Superior temporal gyrus (tissue), 1 donor: ENCODE data around the gene TXK.

Source experiments
- DNase-seq: peaks from one replicate; pipeline ENCODE4 v3.0.0-alpha.2; 2016; ENCODE audit errors: extremely low spot score

Gene TXK

GRCh38 chr4:48103483-48104139 lies 30.4 kb downstream of the TXK start:
- no peak for DNase-seq

GRCh38 chr4:48102303-48102702 lies 31.7 kb downstream of the TXK start:
- DNase-seq: no peak

GRCh38 chr4:48100256-48100655 lies 33.8 kb downstream of the TXK start:
- no peak for DNase-seq

GRCh38 chr4:48095441-48095840 lies 38.6 kb downstream of the TXK start:
- DNase-seq: no peak

GRCh38 chr4:48093991-48094416 lies 40.0 kb downstream of the TXK start:
- DNase-seq: no peak

GRCh38 chr4:48090621-48091020 lies 43.4 kb downstream of the TXK start:
- DNase-seq: no peak

- no peak for DNase-seq
Measured at GRCh38 chr4:48085821-48086589, 48.0 kb downstream of the TXK start.

GRCh38 chr4:48082956-48083355 lies 51.1 kb downstream of the TXK start:
- DNase-seq: no peak

- no peak for DNase-seq
Measured at GRCh38 chr4:48081196-48081595, 52.9 kb downstream of the TXK start.

GRCh38 chr4:48079972-48080391 lies 54.1 kb downstream of the TXK start:
- no peak for DNase-seq

GRCh38 chr4:48078862-48079655 lies 55.0 kb downstream of the TXK start:
- DNase-seq: no peak

GRCh38 chr4:48078425-48078824 lies 55.6 kb downstream of the TXK start:
- DNase-seq: no peak

GRCh38 chr4:48074657-48075056 lies 59.4 kb downstream of the TXK start:
- no peak for DNase-seq

- DNase-seq: no peak
Measured at GRCh38 chr4:48073567-48074103, 60.4 kb downstream of the TXK start.

GRCh38 chr4:48071191-48071590 lies 62.9 kb downstream of the TXK start:
- no peak for DNase-seq

GRCh38 chr4:48069026-48069425 lies 65.0 kb downstream of the TXK start:
- no peak for DNase-seq

- no peak for DNase-seq
Measured at GRCh38 chr4:48068182-48068581, 65.9 kb downstream of the TXK start.

GRCh38 chr4:48067536-48067935 lies 66.5 kb downstream of the TXK start:
- no peak for DNase-seq

- DNase-seq: no peak
Measured at GRCh38 chr4:48065587-48066052, 68.4 kb downstream of the TXK start.

GRCh38 chr4:48064349-48064748 lies 69.7 kb downstream of the TXK start:
- DNase-seq: no peak

GRCh38 chr4:48058617-48059530 lies 75.2 kb downstream of the TXK start:
- DNase-seq: no peak
